Hindlimb muscle (tissue), 1 donor: ENCODE results near the gene FOXL2. TPM values are rescaled to one million over a fixed set of nuclear protein-coding genes. Genes with fewer than 3 reads are reported as not detected.
A peak's percentile ranks its signal among the peaks of the same experiment; 100 is the strongest.

ENCODE experiments used
- DNase-seq: peaks from one replicate; pipeline ENCODE4 v3.0.0-alpha.2; 2013
- polyA plus RNA-seq: library from polyadenylated mRNA; unstranded; fragments of 120-200 nt; gene quantifications from one replicate; pipeline ENCODE4 v1.2.1, GENCODE V29; 2013; ENCODE audit not compliant: insufficient read length

The FOXL2 gene
- polyA plus RNA-seq, 1 donor: not detected

- no peak for DNase-seq
Observed at GRCh38 chr3:138945709-138946662, 951 bp downstream of the FOXL2 start.

GRCh38 chr3:138944929-138945708 lies 1.8 kb downstream of the FOXL2 start:
- no peak for DNase-seq

- DNase-seq: no peak
Observed at GRCh38 chr3:138944654-138944928, 2.3 kb downstream of the FOXL2 start.

GRCh38 chr3:138943724-138944653 lies 2.9 kb downstream of the FOXL2 start:
- no peak for DNase-seq

GRCh38 chr3:138942861-138943623 lies 3.9 kb downstream of the FOXL2 start:
- DNase-seq: no peak

- no peak for DNase-seq
Observed at GRCh38 chr3:138942271-138942670, 4.7 kb downstream of the FOXL2 start.

- DNase-seq: no peak
Observed at GRCh38 chr3:138941259-138941885, 5.6 kb downstream of the FOXL2 start.

GRCh38 chr3:138940446-138940845 lies 6.5 kb downstream of the FOXL2 start:
- DNase-seq: no peak

- no peak for DNase-seq
Observed at GRCh38 chr3:138939561-138940241, 7.2 kb downstream of the FOXL2 start.

- no peak for DNase-seq
Observed at GRCh38 chr3:138938877-138939560, 7.9 kb downstream of the FOXL2 start.

- DNase-seq: no peak
Observed at GRCh38 chr3:138938056-138938876, 8.7 kb downstream of the FOXL2 start.

GRCh38 chr3:138937690-138938055 lies 9.3 kb downstream of the FOXL2 start:
- DNase-seq: no peak

GRCh38 chr3:138936741-138937689 lies 9.9 kb downstream of the FOXL2 start:
- DNase-seq: no peak

GRCh38 chr3:138935863-138936740 lies 10.8 kb downstream of the FOXL2 start:
- peak; percentile 69 for DNase-seq

GRCh38 chr3:138935505-138935862 lies 11.5 kb downstream of the FOXL2 start:
- no peak for DNase-seq

- DNase-seq: no peak
Observed at GRCh38 chr3:138933981-138934691, 12.8 kb downstream of the FOXL2 start.
